ENCODE results near the gene PHACTR3.

Gene PHACTR3

GRCh38 chr20:59696476-59696875 is 92.1 kb downstream of the PHACTR3 start:
- no peak for DNase-seq (ENCODE audit: low read depth in 2 of 2)

DNA sequence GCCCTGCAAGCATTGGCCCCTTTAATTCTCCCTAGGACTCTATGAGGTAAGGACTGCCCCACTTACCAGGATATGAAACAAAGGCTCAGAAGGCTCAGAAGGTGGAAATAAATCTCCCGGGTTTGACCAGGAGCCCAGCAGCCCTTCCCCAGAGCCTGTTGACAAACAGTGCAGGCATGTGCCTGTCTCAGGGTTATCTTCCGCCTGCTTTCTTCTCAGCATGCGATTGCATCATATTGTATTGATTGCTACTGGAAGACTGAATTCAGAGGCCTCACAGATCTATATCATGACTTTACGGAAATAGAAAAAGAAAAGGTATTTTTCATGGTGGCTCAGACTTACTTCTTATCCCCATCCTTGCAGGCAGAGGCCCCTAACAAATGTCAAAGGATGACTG is 92.7 kb downstream of the PHACTR3 start:
- no peak for DNase-seq (ENCODE audit: low read depth in 2 of 2)

DNA sequence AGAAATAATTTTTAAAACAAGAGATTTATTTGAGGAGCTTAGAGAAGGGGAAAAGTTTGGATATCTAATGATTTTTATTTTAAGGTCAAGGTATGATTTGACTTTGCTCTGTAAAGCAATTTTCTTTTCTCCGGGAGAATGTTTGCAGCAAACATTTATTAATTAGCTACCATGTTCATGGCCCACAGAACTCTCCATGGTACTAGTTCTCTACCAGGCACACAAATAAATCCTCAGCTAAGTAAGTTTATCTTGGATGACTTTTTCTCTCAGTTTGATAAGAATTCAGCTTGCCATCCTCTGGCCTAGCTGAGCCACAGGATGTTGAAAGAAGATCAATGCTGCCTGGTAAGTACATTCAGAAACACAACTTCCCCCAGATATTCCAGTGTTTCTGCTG is 94.3 kb downstream of the PHACTR3 start:
- no peak for DNase-seq (ENCODE audit: low read depth in 2 of 2)

DNA sequence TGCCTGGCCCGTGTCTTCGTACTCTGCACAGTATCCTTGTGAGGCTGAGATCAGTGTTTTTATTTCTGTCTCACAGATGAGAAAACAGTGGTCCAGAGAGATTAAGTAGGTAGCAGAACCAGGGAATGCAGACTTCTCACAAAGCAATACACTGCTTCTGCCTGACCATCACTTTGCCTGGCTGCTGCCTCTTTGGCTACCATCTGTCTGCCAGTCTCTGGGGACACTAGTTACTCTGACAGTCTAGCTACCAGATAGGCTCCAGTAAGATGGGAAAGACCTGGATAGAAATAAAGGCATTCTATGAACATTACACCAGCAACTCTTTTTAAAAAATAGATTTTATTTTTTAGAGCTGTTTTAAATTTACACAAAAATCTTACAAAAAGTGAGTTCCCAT is 96.9 kb downstream of the PHACTR3 start:
- no peak for DNase-seq (ENCODE audit: low read depth in 2 of 2)

DNA sequence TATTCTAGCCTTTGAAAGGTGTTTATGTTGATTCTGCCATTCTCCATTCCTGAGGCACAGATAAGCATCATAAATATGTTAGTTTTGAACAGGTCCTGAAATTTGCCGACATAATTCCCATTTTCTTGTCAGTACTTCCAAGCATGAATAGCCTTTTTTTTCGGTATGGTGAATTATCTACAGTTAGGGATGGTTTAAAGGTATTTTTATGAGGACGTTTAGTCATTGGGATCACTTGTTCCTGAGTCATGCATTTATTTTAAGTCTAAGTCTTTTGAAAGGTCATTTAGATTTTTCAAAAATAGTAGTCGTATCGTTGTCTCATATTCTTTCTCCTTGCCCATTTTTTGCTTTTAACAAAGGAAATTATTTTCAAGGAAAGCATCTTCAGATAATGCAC is 98.7 kb downstream of the PHACTR3 start:
- DNase-seq (ENCODE audit: low read depth in 2 of 2): no peak

GRCh38 chr20:59705651-59706399 is 101.5 kb downstream of the PHACTR3 start:
- DNase-seq (ENCODE audit: low read depth in 2 of 2): no peak

DNA sequence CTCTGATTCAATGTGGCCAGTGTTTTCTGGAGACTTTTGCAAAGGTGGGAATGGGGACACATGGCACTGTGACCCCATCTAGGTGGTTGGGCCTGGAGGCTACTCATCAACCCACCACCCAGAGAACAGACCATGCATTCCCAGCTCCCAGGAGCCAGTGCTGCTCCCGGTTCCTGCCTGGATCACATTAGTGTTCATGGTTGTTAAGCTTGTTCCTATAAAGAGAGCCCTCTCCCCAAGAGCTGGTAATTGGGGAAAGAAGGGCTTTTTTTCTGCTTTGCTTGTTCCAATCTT is 102.0 kb downstream of the PHACTR3 start:
- no peak for DNase-seq (ENCODE audit: low read depth in 2 of 2)

- DNase-seq (ENCODE audit: low read depth in 2 of 2): no peak
Observed at GRCh38 chr20:59708326-59708725, 104.0 kb downstream of the PHACTR3 start.

DNA sequence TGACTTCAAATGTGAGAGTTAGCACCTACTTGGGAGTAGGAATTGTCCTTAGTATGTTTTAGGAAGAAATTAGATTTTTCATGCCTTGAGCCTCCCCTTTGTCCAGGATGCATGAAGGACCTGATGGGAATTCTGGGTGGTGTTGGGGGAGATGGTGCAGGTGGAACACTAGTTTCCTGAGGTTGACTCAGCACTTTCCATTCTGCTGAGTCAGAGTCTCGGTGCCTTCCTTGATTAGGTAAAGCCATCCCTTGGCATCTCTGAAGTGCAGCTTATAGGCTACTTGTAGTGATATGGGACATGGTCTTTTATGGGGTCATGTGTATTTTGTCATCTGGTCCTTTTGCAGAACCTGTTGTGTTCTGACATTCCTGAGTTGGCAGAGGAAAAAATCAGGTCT is 105.3 kb downstream of the PHACTR3 start:
- no peak for DNase-seq (ENCODE audit: low read depth in 2 of 2)

DNA sequence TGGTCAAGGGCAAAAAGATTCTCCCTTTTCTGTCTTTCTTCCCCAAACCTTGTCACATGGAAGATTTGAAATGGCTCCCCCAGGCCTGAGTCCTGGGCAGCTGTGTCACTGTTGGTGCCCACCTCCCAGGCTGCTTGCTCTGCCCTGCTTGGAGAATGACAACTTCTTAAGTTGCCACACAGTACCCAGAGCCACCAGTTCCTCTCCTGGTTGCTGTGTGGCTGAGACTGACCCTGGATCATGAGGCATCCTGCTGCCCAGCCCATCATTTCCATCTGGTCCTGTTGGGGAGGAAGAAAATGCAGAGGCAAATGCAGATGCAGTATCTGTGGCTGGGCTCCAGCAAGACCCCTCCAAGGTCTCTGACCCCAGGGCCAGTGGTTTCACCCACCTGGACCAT is 113.7 kb downstream of the PHACTR3 start:
- DNase-seq (ENCODE audit: low read depth in 2 of 2): no peak

GRCh38 chr20:59718751-59719150 is 114.4 kb downstream of the PHACTR3 start:
- no peak for DNase-seq (ENCODE audit: low read depth in 2 of 2)

DNA sequence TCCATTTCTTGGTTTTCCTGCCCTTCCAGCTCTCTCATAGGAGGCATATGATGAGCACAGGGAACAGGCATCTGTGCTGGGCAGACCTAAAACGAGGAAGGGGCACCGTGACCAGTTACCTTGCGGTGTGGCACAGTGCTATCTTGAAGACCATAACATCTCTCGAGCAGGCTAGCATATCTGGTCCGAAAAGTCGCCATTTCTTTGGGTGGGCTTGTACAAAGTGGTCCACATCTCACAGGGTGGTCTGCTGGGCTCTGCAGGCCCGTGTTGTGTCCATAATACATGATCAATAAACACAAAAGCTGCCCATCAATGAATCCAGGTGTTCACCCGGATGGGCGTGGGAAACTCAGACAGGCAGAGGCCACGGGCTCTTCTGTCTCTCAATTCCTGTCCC is 115.7 kb downstream of the PHACTR3 start:
- no peak for DNase-seq (ENCODE audit: low read depth in 2 of 2)

- no peak for DNase-seq (ENCODE audit: low read depth in 2 of 2)
Observed at GRCh38 chr20:59721386-59721785, 117.0 kb downstream of the PHACTR3 start.

DNA sequence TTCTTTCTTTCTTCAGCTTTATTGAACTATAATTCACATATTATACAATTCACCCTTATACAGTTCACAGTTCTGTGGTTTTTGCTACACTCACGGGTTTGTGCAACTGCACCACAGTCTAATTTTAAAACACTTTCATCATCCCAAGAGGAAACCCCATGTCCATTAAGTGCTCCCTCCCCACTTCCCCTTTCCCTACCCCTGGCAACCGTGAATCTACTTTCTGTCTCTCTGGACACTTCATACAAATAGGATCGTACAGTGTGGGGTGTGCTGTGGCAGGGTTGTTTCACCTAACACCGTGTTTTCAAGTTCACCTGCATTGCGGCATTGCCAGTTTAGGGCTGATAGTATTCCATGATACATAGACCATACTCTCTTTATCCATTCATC is 118.8 kb downstream of the PHACTR3 start:
- DNase-seq (ENCODE audit: low read depth in 2 of 2): no peak

- DNase-seq (ENCODE audit: low read depth in 2 of 2): peak; percentile 27 to 36
Observed at GRCh38 chr20:59723607-59724456, 119.5 kb downstream of the PHACTR3 start.

DNA sequence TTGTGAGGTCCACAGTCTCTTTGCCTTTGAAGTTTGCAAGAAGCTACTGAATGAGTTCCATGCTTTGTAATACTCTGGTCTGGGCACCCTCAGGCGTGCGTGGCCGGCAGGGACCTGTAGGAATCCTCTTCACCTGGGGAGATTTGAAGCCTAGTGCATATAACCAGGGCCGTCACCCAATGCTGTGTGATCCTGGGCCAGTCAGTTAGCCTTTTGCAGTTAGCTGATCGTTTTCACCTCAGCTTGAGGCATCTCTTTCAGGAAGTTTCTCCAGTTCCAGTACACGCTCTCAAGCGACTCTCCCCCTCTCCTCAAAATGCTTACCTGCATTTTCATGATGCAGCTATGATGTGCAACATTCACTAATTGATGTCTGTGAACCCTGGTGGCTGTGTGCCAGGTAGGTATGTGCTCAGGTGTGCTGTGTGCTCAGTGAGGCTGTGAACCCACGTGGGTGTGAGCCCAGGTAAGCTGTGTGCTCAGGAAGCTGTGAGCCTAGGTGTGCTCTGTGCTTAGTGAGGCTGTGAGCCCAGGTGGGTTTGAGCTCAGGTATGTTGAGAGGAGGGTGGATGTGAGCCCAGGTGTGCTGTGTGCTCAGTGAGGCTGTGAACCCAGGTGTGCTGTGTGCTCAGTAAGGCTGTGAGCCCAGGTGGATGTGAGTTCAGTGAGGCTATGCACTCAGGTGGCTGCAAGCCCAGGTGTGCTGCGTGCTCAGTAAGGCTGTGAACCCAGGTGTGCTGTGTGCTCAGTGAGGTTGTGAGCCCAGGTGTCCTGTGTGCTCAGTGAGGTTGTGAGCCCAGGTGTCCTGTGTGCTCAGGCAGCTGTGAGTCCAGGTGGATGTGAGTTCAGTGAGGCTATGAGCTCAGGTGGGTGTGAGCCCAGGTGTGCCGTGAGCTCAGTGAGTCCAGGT is 120.4 kb downstream of the PHACTR3 start:
- no peak for DNase-seq (ENCODE audit: low read depth in 2 of 2)

DNA sequence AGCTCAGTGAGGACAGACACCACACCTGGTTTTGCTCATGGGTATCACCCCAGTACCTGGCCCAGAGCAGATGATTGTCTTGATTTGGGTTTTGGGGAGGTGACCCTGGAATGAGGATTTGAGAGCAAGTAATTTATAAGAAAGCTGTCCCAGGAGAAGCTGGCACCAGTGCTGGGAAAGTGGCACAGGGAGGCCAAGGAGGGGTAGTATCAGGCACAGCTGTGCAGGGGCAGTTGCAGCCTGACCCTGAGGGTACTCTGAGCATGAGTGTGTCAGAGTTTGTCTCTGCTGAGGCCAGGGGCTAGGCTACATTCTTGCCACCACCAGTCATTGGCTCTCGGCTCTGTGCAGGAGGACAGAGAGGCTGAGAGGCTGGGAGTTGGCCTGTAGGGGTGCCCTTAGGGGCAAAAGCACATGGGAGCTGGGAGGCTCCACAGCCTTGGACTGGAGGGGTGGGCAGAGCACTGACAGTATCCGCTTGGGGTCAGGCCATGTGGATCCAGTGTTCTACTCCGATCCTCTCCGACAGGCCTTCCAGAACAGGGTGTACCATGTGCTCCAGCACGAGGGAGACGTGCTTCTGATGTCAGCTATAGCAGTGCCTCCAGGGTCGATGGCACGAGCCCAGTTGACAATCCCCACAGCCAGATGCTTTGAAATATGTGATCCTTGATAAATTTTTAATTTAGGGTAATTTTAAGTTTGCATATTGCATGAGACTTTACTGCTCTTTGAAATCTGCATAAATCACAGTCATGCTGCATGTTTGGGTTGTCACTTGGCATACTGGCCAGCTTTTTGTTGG is 121.3 kb downstream of the PHACTR3 start:
- DNase-seq (ENCODE audit: low read depth in 2 of 2): no peak

DNA sequence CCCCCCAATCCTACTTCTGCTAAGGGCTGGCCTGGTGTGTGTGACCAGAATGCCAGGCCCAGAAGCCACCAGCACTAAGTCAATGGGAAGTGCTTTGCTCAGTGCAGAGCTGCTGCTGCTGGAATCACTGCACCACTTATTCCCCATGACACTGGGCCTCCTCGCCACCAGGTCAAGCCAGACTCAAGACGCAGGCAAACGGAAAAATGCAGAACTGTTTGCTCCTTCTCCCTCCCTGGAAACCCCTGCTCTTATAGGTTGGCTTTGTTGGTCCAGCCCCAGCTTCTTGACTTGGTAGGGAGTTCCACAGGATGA is 121.9 kb downstream of the PHACTR3 start:
- no peak for DNase-seq (ENCODE audit: low read depth in 2 of 2)

- no peak for DNase-seq (ENCODE audit: low read depth in 2 of 2)
Observed at GRCh38 chr20:59728722-59729430, 124.5 kb downstream of the PHACTR3 start.

DNA sequence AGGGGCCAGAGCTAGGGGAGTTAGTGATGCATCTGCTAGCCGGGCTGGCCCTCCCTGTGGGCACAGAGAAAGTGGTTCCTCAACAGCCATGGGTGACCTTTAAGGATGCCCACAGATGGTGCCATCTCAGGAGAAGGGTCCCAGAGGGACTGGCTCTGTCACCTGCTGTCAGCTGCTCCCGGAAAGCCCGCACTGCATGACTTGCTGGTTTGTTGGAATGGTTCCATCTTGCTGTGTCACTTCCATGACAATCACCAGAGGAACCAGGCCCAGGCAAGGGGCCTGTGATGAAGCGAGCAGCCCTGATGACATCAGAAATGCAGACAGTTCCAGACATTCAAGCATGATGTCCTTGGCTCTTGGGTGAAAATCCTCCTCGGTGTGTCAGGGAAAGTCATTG is 125.2 kb downstream of the PHACTR3 start:
- no peak for DNase-seq (ENCODE audit: low read depth in 2 of 2)

DNA sequence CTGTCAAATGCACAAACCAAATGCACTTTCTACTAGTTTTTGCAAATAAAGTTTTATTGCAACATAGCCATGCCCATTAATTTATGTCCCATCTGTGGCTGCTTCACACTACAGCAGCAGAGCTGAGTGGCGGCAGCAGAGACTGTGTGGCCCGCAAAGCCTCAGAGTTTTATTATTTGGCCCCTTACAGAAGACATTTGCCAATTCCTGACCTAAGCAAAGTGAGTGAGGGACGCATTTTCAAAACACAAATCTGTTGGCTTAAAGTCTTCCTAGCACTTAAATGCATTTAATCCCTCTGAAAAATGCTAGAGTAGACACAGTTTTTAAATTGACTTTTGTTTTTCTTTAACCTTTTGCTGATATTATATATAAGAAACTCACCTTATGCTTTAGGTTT is 126.4 kb downstream of the PHACTR3 start:
- no peak for DNase-seq (ENCODE audit: low read depth in 2 of 2)
